ENCODE measurements around the gene PRCD.
"Not testable (repeated sequence)": the region's sequence is repeated elsewhere in the genome, so short reads cannot be mapped to it uniquely, and the experiment has no call there.

PRCD gene

GRCh38 chr17:76548378-76549214 lies 8.8 kb downstream of the PRCD start:
- H3K4me1 Mint-ChIP-seq (ENCODE audit: low read depth): peaks cover 7% of the 10 kb centered on the region
- H3K27ac Mint-ChIP-seq: no peak overlapping the region
- no peak overlapping the region for H3K4me3 Mint-ChIP-seq
- H3K36me3 Mint-ChIP-seq (ENCODE audit: low read depth): no peaks in the 10 kb centered on the region
- H3K9me3 Mint-ChIP-seq: no peaks in the 10 kb centered on the region
- H3K27me3 Mint-ChIP-seq: peaks cover 6% of the 10 kb centered on the region

- Mint-ChIP-seq H3K27me3 (no peaks in the 10 kb centered on the region), H3K27ac (no peak overlapping the region), H3K4me1 (ENCODE audit: low read depth) (peaks cover 7% of the 10 kb centered on the region), H3K36me3 (ENCODE audit: low read depth) (no peaks in the 10 kb centered on the region), H3K9me3 (no peaks in the 10 kb centered on the region), H3K4me3 (no peak overlapping the region)
These were observed 9.3 kb downstream of the PRCD start for GRCh38 chr17:76549215-76549518.

- no peak overlapping the region for H3K4me3 Mint-ChIP-seq
- no peaks in the 10 kb centered on the region for H3K27me3 Mint-ChIP-seq
- peaks cover 7% of the 10 kb centered on the region for H3K4me1 Mint-ChIP-seq (ENCODE audit: low read depth)
- no peaks in the 10 kb centered on the region for H3K36me3 Mint-ChIP-seq (ENCODE audit: low read depth)
- no peaks in the 10 kb centered on the region for H3K9me3 Mint-ChIP-seq
- H3K27ac Mint-ChIP-seq: no peak overlapping the region
These were observed 9.7 kb downstream of the PRCD start for GRCh38 chr17:76549539-76549938.

- Mint-ChIP-seq H3K4me1 (ENCODE audit: low read depth) (peaks cover 12% of the 10 kb centered on the region), H3K36me3 (ENCODE audit: low read depth) (no peaks in the 10 kb centered on the region), H3K27ac (peak overlapping the region; percentile 50), H3K9me3 (no peaks in the 10 kb centered on the region), H3K27me3 (no peaks in the 10 kb centered on the region), H3K4me3 (no peak overlapping the region)
These were observed 11.1 kb downstream of the PRCD start for GRCh38 chr17:76550712-76551615.

GRCh38 chr17:76551685-76552084 lies 11.8 kb downstream of the PRCD start:
- Mint-ChIP-seq H3K4me3 (no peak overlapping the region), H3K27me3 (no peaks in the 10 kb centered on the region), H3K27ac (no peak overlapping the region), H3K4me1 (ENCODE audit: low read depth) (peaks cover 17% of the 10 kb centered on the region), H3K9me3 (no peaks in the 10 kb centered on the region), H3K36me3 (ENCODE audit: low read depth) (no peaks in the 10 kb centered on the region)

- Mint-ChIP-seq H3K4me3 (no peak overlapping the region), H3K27ac (no peak overlapping the region), H3K9me3 (no peaks in the 10 kb centered on the region)
These were observed 13.5 kb downstream of the PRCD start for GRCh38 chr17:76553178-76553908.

GRCh38 chr17:76554131-76554530 lies 14.3 kb downstream of the PRCD start:
- no peak overlapping the region for H3K4me3 Mint-ChIP-seq
- H3K4me1 Mint-ChIP-seq (ENCODE audit: low read depth): peaks cover 32% of the 10 kb centered on the region
- no peaks in the 10 kb centered on the region for H3K9me3 Mint-ChIP-seq
- no peak overlapping the region for H3K27ac Mint-ChIP-seq
- H3K27me3 Mint-ChIP-seq: no peaks in the 10 kb centered on the region
- H3K36me3 Mint-ChIP-seq (ENCODE audit: low read depth): peaks cover 16% of the 10 kb centered on the region

More at GRCh38 chr17:76553178-76553908, 13.5 kb downstream of the PRCD start:
- H3K36me3 Mint-ChIP-seq (ENCODE audit: low read depth): peaks cover 9% of the 10 kb centered on the region
- peaks cover 25% of the 10 kb centered on the region for H3K4me1 Mint-ChIP-seq (ENCODE audit: low read depth)
- H3K27me3 Mint-ChIP-seq: no peaks in the 10 kb centered on the region

GRCh38 chr17:76556765-76557367 lies 17.0 kb downstream of the PRCD start:
- H3K4me1 Mint-ChIP-seq (ENCODE audit: low read depth): peaks cover 51% of the 10 kb centered on the region

GRCh38 chr17:76557368-76558197 lies 17.7 kb downstream of the PRCD start:
- Mint-ChIP-seq H3K27me3 (no peaks in the 10 kb centered on the region), H3K4me3 (peak overlapping the region; percentile 100), H3K36me3 (ENCODE audit: low read depth) (peaks cover 50% of the 10 kb centered on the region), H3K4me1 (ENCODE audit: low read depth) (peaks cover 56% of the 10 kb centered on the region), H3K27ac (peak overlapping the region; percentile 100), H3K9me3 (no peaks in the 10 kb centered on the region)

More at GRCh38 chr17:76556765-76557367, 17.0 kb downstream of the PRCD start:
- no peaks in the 10 kb centered on the region for H3K9me3 Mint-ChIP-seq
- peaks cover 44% of the 10 kb centered on the region for H3K36me3 Mint-ChIP-seq (ENCODE audit: low read depth)
- H3K4me3 Mint-ChIP-seq: peak overlapping the region; percentile 100
- H3K27ac Mint-ChIP-seq: peak overlapping the region; percentile 100
- H3K27me3 Mint-ChIP-seq: no peaks in the 10 kb centered on the region

- Mint-ChIP-seq H3K9me3 (no peaks in the 10 kb centered on the region), H3K36me3 (ENCODE audit: low read depth) (peaks cover 59% of the 10 kb centered on the region), H3K27ac (peak overlapping the region; percentile 100), H3K4me3 (peak overlapping the region; percentile 100), H3K4me1 (ENCODE audit: low read depth) (peaks cover 64% of the 10 kb centered on the region), H3K27me3 (no peaks in the 10 kb centered on the region)
These were observed 18.6 kb downstream of the PRCD start for GRCh38 chr17:76558198-76559095.

- Mint-ChIP-seq H3K4me3 (peak overlapping the region; percentile 100), H3K27ac (peak overlapping the region; percentile 100), H3K4me1 (ENCODE audit: low read depth) (peaks cover 65% of the 10 kb centered on the region), H3K36me3 (ENCODE audit: low read depth) (peaks cover 62% of the 10 kb centered on the region)
- not testable (repeated sequence) for H3K27me3 Mint-ChIP-seq, H3K9me3 Mint-ChIP-seq
These were observed 19.6 kb downstream of the PRCD start for GRCh38 chr17:76559460-76559859.

- Mint-ChIP-seq H3K36me3 (ENCODE audit: low read depth) (peaks cover 70% of the 10 kb centered on the region), H3K9me3 (no peaks in the 10 kb centered on the region), H3K4me3 (peak overlapping the region; percentile 100), H3K4me1 (ENCODE audit: low read depth) (peaks cover 73% of the 10 kb centered on the region), H3K27me3 (no peaks in the 10 kb centered on the region), H3K27ac (peak overlapping the region; percentile 100)
These were observed 20.4 kb downstream of the PRCD start for GRCh38 chr17:76560036-76560876.

All from stimulated activated naive CD8-positive, alpha-beta T cell treated with anti-CD3 and anti-CD28 coated beads, Interleukin-15, Interleukin-2, amounts not matched to agents 100 ng/mL and 50 ng/mL, for 24 hours (primary cell).